ENCODE results near the gene PROZ. TPM values are rescaled to one million over a fixed set of nuclear protein-coding genes. Genes with fewer than 3 reads are reported as not detected.

The PROZ gene
- total and polyA plus RNA-seq, 9 of the 15 experiments (the other 6 are each of a cell fraction or from before 2014, with no cell fraction given), result not detected

- H3K4me3 ChIP-seq, result no peak overlapping the region
- no peak for DNase-seq (ENCODE audit: extremely low read depth in 1 of 4, low spot score in 3 of 4)
- H3K9me3 ChIP-seq (replicated peaks; ENCODE audit: control insufficient read depth, insufficient read depth, low read depth, low read length), result no peaks in the 10 kb centered on the region
- WGBS (ENCODE audit: insufficient coverage, low coverage, missing lambda C conversion rate), result 2% methylated on average over 23 of the region's 39 CpGs
- no peak for FAIRE-seq
- no peak overlapping the region for H3K4me2 ChIP-seq (ENCODE audit: insufficient read depth, low read length)
- H3K4me1 ChIP-seq (replicated peaks in 1 of 2; ENCODE audit: control insufficient read depth in 2 of 2, insufficient read depth in 2 of 2, low read length in 2 of 2), result peaks cover 5 to 14% of the 10 kb centered on the region in 2 experiments; a peak in 3 of 5 replicates
- no peak overlapping the region for H2AFZ ChIP-seq (ENCODE audit: low read depth, low read length)
- BruUV-seq (replicated peaks), result no TSS peak
- no peaks in the 10 kb centered on the region for H4K20me1 ChIP-seq (replicated peaks; ENCODE audit: control insufficient read depth, insufficient read depth, low read length)
- H3K9me1 ChIP-seq (ENCODE audit: control insufficient read depth, insufficient read depth, low read length), result no peaks in the 10 kb centered on the region
- H3K36me3 ChIP-seq (ENCODE audit: control insufficient read depth, insufficient read depth, low read length), result no peaks in the 10 kb centered on the region
- in situ Hi-C loops (cut with MboI) (no loop called here), intact Hi-C loops (cut with micrococcal nuclease) (no loop called here)
- no peaks in the 10 kb centered on the region for H3K79me2 ChIP-seq (ENCODE audit: control insufficient read depth, insufficient read depth, low read length)
- TF ChIP-seq KAT2B (IDR thresholded peaks at IDR 0.05; ENCODE audit: low read depth, low read length), result no peak
- no peak for TF ChIP-seq HIVEP1 (CRISPR knock-in tag; IDR thresholded peaks at IDR 0.05)
- TF ChIP-seq NR2F6 (CRISPR knock-in tag; IDR thresholded peaks at IDR 0.05), result no peak
- no peak for TF ChIP-seq ATF6 (CRISPR knock-in tag; IDR thresholded peaks at IDR 0.05)
- TF ChIP-seq ZNF253 (CRISPR knock-in tag; conservative IDR thresholded peaks at IDR 0.05), result no peak
- TF ChIP-seq TAL1 (IDR thresholded peaks at IDR 0.05), result no peak
- POLR2A ChIA-PET, result no interaction called here
- peaks cover 19 to 36% of the 10 kb centered on the region in 2 experiments; a peak in 4 of 5 replicates for H3K27me3 ChIP-seq (ENCODE audit: control insufficient read depth in 2 of 2, insufficient read depth in 2 of 2, low read length in 2 of 2)
- no peak for ATAC-seq
- H3K27ac ChIP-seq (ENCODE audit: extremely low read depth, low read depth, low read length), result no peak overlapping the region
- no peak overlapping the region for H3K9ac ChIP-seq (ENCODE audit: insufficient read depth in 1 of 2, low read depth in 2 of 2, low read length in 2 of 2)
- CTCF ChIA-PET (ENCODE audit: low intra/inter-chr PET ratio), result no interaction called here
Observed at GRCh38 chr13:113143466-113144254, 14.8 kb upstream of the PROZ start.

Measured in K562 (cell line).